Fibroblast of lung (primary cell): ENCODE results near the gene PPARG.

Experiments
- EZH2 ChIP-seq: IDR thresholded peaks from 2 replicates; pipeline ENCODE4 v1.5.1; 2012; ENCODE audit warnings: low read length, control low read depth, mild to moderate bottlenecking; ENCODE audit errors: missing control alignments
- TF ChIP-seq, protein P1 (sequence below), 2 donors: IDR thresholded peaks in 1 of 2; conservative IDR thresholded peaks in 1 of 2; 1 replicate in 1 of 2; 2 replicates in 1 of 2; pipeline ENCODE4 v1.5.1; 2011 to 2012; ENCODE audit warnings: low read length in 2 of 2, control low read depth in 1 of 2, inconsistent platforms in 1 of 2, low read depth in 1 of 2, mild to moderate bottlenecking in 1 of 2

DNA sequence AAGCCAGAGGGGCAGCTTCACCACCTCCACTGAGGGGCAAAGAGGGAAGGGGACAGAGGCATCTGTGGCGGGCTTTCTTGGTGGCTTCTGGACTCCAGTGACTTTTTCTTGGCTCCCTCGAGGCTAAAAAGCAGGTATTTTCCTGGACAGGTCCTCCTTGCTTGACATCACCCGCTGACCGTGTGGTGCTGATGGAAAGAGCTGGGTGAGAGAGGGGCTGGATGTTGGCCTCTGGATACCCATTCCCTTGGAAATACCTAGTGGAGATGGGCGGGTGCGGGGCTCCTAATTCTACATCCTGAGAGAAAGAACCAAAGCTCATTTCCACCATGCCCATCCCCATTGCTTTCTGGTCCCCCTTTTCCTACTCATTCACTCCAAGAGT lies 148.3 kb downstream of the PPARG start:
- TF ChIP-seq, protein P1, sequence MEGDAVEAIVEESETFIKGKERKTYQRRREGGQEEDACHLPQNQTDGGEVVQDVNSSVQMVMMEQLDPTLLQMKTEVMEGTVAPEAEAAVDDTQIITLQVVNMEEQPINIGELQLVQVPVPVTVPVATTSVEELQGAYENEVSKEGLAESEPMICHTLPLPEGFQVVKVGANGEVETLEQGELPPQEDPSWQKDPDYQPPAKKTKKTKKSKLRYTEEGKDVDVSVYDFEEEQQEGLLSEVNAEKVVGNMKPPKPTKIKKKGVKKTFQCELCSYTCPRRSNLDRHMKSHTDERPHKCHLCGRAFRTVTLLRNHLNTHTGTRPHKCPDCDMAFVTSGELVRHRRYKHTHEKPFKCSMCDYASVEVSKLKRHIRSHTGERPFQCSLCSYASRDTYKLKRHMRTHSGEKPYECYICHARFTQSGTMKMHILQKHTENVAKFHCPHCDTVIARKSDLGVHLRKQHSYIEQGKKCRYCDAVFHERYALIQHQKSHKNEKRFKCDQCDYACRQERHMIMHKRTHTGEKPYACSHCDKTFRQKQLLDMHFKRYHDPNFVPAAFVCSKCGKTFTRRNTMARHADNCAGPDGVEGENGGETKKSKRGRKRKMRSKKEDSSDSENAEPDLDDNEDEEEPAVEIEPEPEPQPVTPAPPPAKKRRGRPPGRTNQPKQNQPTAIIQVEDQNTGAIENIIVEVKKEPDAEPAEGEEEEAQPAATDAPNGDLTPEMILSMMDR (conservative IDR thresholded peaks at IDR 0.05 in 1 of 2, IDR thresholded peaks at IDR 0.05 in 1 of 2; ENCODE audit: low read depth in 1 of 2, low read length in 2 of 2) = no peak
- TF ChIP-seq EZH2 = no peak
